Activated naive CD4-positive, alpha-beta T cell treated with anti-CD3 and anti-CD28 coated beads, Interleukin-2, amount 10 ng/mL, durations not matched to agents 7 days and 5 days (primary cell): ENCODE data around the gene KIF26B.

Experiments
- CTCF ChIA-PET: fragments of 350-600 bp; sonication (Branson Sonifier 250); formaldehyde crosslinking; loops from one replicate; lab custom pipeline; 2021; ENCODE audit warnings: antibody characterized with exemption; lab: Charles Lee
- DNase-seq: peaks from one replicate; pipeline ENCODE4 v3.0.0-alpha.2; 2020
- H3K27ac Mint-ChIP-seq: one replicate; pipeline ENCODE4 v1.8.0; 2021; ENCODE audit warnings: mild to moderate bottlenecking, moderate library complexity, mixed read lengths
- H3K27me3 Mint-ChIP-seq: one replicate; pipeline ENCODE4 v1.8.0; 2021; ENCODE audit warnings: mild to moderate bottlenecking, mixed read lengths
- H3K36me3 Mint-ChIP-seq: one replicate; pipeline ENCODE4 v1.8.0; 2021; ENCODE audit warnings: mixed read lengths
- H3K4me1 Mint-ChIP-seq: one replicate; pipeline ENCODE4 v1.8.0; 2021; ENCODE audit warnings: mixed read lengths
- H3K4me3 Mint-ChIP-seq: one replicate; pipeline ENCODE4 v1.8.0; 2021; ENCODE audit warnings: mild to moderate bottlenecking, moderate library complexity, mixed read lengths
- H3K9me3 Mint-ChIP-seq: one replicate; pipeline ENCODE4 v1.8.0; 2021; ENCODE audit warnings: mixed read lengths

KIF26B gene

GRCh38 chr1:245292141-245292540, 137.4 kb downstream of the KIF26B start:
- Mint-ChIP-seq H3K27me3 (peaks cover 7% of the 10 kb centered on the region), H3K27ac (no peak overlapping the region), H3K9me3 (no peaks in the 10 kb centered on the region), H3K36me3 (no peaks in the 10 kb centered on the region), H3K4me3 (no peak overlapping the region), H3K4me1 (no peaks in the 10 kb centered on the region)
- DNase-seq: no peak
- CTCF ChIA-PET: no interaction called here

GRCh38 chr1:245292553-245292952, 137.8 kb downstream of the KIF26B start:
- no peaks in the 10 kb centered on the region for H3K4me1 Mint-ChIP-seq
- peaks cover 7% of the 10 kb centered on the region for H3K27me3 Mint-ChIP-seq
- CTCF ChIA-PET: no interaction called here

DNA sequence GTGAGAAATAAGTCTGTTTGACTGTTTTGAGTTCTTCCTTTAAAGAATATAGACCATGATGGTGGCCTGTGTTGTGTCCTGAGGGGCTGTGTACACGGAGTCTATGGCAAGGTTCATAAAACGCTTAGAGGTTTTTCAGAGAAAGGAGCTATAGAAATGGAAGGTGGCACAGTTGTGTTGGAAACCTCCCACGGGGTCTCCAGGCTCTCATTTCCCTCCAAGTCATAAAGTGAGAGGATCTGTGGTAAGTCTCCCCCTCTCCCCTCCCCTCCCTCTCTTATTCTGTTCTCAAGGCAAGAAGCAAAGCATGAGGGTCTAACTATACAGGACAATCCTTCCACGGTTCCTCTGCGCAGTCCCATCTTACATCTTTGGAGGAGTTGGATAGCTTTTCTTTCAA, 139.2 kb downstream of the KIF26B start:
- no peak for DNase-seq
- no peak overlapping the region for H3K4me3 Mint-ChIP-seq
- H3K9me3 Mint-ChIP-seq: no peaks in the 10 kb centered on the region
- H3K27me3 Mint-ChIP-seq: peaks cover 7% of the 10 kb centered on the region
- CTCF ChIA-PET: no interaction called here
- no peak overlapping the region for H3K27ac Mint-ChIP-seq
- no peaks in the 10 kb centered on the region for H3K4me1 Mint-ChIP-seq
- no peaks in the 10 kb centered on the region for H3K36me3 Mint-ChIP-seq

More at GRCh38 chr1:245292553-245292952, 137.8 kb downstream of the KIF26B start:
- H3K4me3 Mint-ChIP-seq: no peak overlapping the region
- no peak for DNase-seq
- H3K9me3 Mint-ChIP-seq: no peaks in the 10 kb centered on the region
- no peaks in the 10 kb centered on the region for H3K36me3 Mint-ChIP-seq
- no peak overlapping the region for H3K27ac Mint-ChIP-seq

DNA sequence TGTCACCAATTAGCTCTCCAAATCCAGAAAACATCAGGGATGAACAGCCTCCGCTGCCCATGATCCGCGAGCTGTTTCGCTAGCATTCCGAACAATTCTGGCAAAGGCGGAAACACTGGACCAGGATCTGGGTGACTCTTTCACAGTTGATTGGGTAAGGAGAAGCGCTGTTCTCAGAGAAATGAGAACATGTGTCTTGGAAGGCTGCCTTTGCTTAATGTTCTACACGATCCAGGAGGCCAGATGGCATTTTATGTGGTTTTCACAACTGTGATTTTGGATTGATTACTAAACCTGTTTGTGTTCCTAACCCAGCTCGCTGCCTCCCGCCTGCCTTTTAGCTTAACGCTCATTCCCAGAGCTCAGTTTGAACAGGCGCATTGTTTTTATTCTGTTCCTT, 144.0 kb downstream of the KIF26B start:
- Mint-ChIP-seq H3K4me1 (no peaks in the 10 kb centered on the region), H3K27ac (no peak overlapping the region), H3K27me3 (no peaks in the 10 kb centered on the region), H3K9me3 (no peaks in the 10 kb centered on the region), H3K36me3 (no peaks in the 10 kb centered on the region), H3K4me3 (no peak overlapping the region)
- DNase-seq: no peak
- CTCF ChIA-PET: no interaction called here

DNA sequence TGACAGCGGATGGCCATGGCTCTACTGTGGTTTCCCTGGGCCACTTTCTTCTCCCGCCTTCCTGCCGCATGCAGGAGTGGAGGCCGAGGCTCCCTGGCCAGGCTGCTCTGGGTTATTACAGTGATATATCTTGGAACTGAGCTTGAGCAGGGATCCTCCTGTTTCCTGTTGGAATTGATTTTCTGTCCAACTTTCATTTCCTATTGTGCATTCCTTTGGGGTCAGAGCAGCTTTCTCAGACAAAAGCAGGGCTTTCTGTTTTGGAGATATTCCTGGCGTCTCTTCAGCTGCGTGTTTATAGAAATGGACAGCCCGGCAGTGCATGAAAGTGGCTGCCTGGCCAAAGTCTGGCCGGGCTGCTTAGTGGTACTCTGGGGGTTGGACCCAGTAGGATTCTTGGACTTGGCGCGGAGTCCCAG, 146.4 kb downstream of the KIF26B start:
- Mint-ChIP-seq H3K9me3 (peaks cover 3% of the 10 kb centered on the region), H3K4me3 (no peak overlapping the region), H3K36me3 (no peaks in the 10 kb centered on the region), H3K27ac (no peak overlapping the region), H3K27me3 (peaks cover 5% of the 10 kb centered on the region), H3K4me1 (no peaks in the 10 kb centered on the region)
- no peak for DNase-seq
- CTCF ChIA-PET: no interaction called here

- CTCF ChIA-PET: no interaction called here
- Mint-ChIP-seq H3K4me3 (no peak overlapping the region), H3K27me3 (peaks cover 5% of the 10 kb centered on the region), H3K36me3 (no peaks in the 10 kb centered on the region), H3K9me3 (peaks cover 3% of the 10 kb centered on the region), H3K4me1 (no peaks in the 10 kb centered on the region), H3K27ac (no peak overlapping the region)
- no peak for DNase-seq
Observed at GRCh38 chr1:245301921-245302320, 147.1 kb downstream of the KIF26B start.

DNA sequence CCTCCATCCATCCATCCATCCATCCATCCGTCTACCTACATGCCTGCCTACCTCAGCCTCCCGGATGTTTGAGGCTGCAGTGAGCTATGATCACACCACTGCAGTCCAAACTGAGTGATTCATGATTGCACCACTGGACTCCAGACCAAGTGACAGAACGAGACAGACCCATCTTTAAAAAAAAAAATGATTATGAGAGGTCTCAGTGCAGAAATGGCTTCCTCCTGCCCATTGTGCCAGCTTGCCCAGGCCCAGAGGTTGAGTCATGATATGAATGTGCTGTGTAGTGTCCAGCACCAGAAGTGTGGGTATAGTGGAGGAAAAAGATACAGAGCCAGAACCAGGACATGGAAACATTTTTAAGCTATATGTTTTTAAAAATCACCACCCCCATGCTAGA, 149.9 kb downstream of the KIF26B start:
- H3K27me3 Mint-ChIP-seq: peaks cover 5% of the 10 kb centered on the region
- H3K36me3 Mint-ChIP-seq: no peaks in the 10 kb centered on the region
- no peak for DNase-seq
- H3K27ac Mint-ChIP-seq: no peak overlapping the region
- no peak overlapping the region for H3K4me3 Mint-ChIP-seq
- peaks cover 3% of the 10 kb centered on the region for H3K9me3 Mint-ChIP-seq
- H3K4me1 Mint-ChIP-seq: no peaks in the 10 kb centered on the region
- CTCF ChIA-PET: no interaction called here

DNA sequence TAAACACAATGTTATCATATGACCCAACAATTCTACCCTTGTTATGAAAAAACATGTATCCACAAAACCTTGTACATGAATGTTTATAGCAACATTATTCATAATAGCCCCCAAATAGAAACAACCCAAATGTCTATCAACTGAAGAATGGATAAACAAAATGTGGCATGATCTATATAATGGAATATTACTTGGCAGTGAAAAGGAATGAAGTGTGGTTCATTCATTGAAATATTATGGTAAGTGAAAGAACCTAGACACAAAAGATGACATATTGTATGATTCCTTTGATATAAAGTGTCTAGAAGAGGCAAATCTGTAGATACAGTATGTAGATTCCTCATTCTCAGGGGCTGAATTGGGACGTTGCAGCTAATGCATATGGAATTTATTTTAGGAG, 151.2 kb downstream of the KIF26B start:
- Mint-ChIP-seq H3K9me3 (peaks cover 3% of the 10 kb centered on the region), H3K4me1 (peaks cover 8% of the 10 kb centered on the region), H3K27me3 (peaks cover 8% of the 10 kb centered on the region), H3K36me3 (no peaks in the 10 kb centered on the region), H3K4me3 (no peak overlapping the region), H3K27ac (no peak overlapping the region)
- no peak for DNase-seq
- CTCF ChIA-PET: no interaction called here

GRCh38 chr1:245306628-245307410, 152.0 kb downstream of the KIF26B start:
- Mint-ChIP-seq H3K4me1 (peaks cover 11% of the 10 kb centered on the region), H3K4me3 (no peak overlapping the region), H3K27ac (no peak overlapping the region), H3K36me3 (no peaks in the 10 kb centered on the region), H3K27me3 (peaks cover 8% of the 10 kb centered on the region), H3K9me3 (peaks cover 3% of the 10 kb centered on the region)
- no peak for DNase-seq
- CTCF ChIA-PET: no interaction called here

DNA sequence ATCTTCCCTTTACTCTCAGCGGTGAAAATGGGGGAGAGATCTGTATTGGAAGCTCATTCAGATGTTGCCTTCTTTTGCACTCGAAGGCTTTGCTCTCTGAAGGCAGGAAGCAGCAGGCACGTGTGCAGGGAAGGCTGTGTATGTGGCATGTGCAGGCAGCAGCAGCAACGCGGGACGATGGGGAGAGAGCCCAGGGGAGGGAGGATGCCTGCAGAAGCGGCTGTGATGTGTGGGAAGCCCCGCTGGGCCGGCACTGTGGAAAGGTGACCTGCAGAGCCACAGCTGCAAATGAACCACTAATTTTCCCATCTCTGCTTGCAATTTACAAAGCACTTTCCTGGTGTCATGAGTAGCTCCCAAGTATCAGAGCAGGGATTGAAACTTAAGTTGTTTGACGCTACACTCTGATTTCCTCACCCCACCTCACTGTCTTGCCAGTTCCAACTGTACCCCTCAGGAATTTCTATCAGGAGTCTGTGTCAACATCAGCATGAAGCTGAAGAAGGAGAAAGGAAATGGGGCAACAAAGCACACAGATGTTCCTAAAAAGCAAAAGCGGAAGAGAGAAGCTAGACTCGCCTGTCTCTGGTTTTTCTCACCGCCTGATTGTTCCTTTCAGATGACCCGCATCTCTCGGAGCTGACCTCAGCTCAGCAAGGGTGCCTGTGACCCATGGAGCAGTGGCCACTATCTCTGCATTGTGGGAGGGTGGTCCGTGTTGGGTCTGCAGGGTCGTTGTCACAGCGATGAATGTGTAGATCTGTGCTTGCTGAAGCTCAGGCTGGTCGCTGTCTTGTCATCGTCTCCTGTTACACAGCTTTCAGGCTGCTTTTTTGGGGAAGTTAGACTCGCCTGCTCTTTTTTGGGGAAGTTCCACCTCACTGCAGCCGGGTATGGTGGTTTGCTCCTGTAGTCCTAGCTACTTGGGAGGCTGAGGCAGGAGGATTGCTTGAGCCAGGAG, 156.1 kb downstream of the KIF26B start:
- Mint-ChIP-seq H3K27ac (no peak overlapping the region), H3K36me3 (no peaks in the 10 kb centered on the region), H3K27me3 (peaks cover 3% of the 10 kb centered on the region), H3K9me3 (peaks cover 2% of the 10 kb centered on the region), H3K4me1 (peaks cover 11% of the 10 kb centered on the region), H3K4me3 (peak overlapping the region; percentile 50)
- DNase-seq: peak; percentile 23
- CTCF ChIA-PET: no interaction called here

DNA sequence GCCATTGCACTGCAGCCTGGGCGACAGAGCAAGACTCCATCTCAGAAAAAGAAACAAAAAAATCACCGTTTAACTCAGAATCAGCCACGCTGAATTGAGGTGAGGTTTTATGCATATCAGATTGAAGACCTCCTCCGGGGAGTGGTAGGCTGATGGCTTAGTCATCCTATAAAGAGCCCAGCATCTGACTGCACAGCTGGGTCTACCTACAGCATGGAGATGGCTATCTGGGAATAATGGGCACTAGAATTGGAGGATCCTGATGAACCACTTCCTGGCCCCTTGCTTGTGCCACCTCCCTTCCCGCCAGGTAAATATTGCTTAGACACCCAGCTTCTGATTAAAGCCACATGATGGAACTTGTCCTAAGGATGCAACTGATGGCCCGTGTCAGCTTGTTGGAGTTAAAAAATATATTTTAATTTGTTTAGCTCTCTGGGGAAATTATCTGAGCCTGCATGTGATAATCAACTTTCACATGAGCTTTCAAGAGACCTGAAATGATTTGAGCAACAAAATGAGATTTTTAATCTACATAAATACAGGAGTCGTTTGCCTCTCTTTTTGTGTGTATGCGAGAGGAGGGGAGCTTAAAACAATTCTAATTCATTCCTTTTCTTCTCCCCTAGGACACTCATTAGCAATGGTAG, 157.2 kb downstream of the KIF26B start:
- Mint-ChIP-seq H3K4me1 (peaks cover 11% of the 10 kb centered on the region), H3K27ac (no peak overlapping the region), H3K9me3 (no peaks in the 10 kb centered on the region), H3K36me3 (no peaks in the 10 kb centered on the region), H3K4me3 (no peak overlapping the region), H3K27me3 (peaks cover 3% of the 10 kb centered on the region)
- no peak for DNase-seq
- CTCF ChIA-PET: no interaction called here

GRCh38 chr1:245313576-245313975, 158.8 kb downstream of the KIF26B start:
- Mint-ChIP-seq H3K36me3 (no peaks in the 10 kb centered on the region), H3K27ac (no peak overlapping the region), H3K4me3 (no peak overlapping the region), H3K4me1 (peaks cover 11% of the 10 kb centered on the region), H3K9me3 (no peaks in the 10 kb centered on the region), H3K27me3 (peaks cover 3% of the 10 kb centered on the region)
- no peak for DNase-seq
- CTCF ChIA-PET: interaction anchor here (0.6 kb wide), 1 partner anchor 1155 kb away, joined by 4 read pairs; no protein-coding TSS in a partner anchor

- Mint-ChIP-seq H3K4me3 (no peak overlapping the region), H3K4me1 (no peaks in the 10 kb centered on the region), H3K27me3 (no peaks in the 10 kb centered on the region), H3K9me3 (no peaks in the 10 kb centered on the region), H3K36me3 (no peaks in the 10 kb centered on the region), H3K27ac (no peak overlapping the region)
- CTCF ChIA-PET: no interaction called here
- no peak for DNase-seq
Observed at GRCh38 chr1:245316784-245317183, 162.0 kb downstream of the KIF26B start.

DNA sequence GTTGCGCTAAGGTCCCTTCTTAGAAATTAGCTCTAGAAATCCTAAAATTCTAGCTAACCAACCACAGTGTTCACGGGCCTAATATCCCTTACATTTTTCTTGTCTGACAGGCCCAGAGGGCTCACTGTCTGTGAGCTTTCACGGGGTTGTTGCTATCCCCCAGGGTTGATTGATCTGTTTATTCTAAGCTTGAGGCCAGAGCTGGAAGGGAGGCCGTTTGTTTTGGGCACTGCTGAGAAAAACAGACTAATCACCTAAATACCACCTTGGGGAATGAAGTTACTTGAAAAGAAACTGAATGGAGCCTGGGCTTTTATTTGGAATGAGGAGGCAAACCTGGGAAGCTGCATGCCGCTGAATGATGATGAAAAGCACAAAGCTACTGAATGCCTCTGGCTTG, 162.4 kb downstream of the KIF26B start:
- Mint-ChIP-seq H3K36me3 (no peaks in the 10 kb centered on the region), H3K27ac (no peak overlapping the region), H3K9me3 (no peaks in the 10 kb centered on the region), H3K4me1 (no peaks in the 10 kb centered on the region), H3K4me3 (no peak overlapping the region), H3K27me3 (no peaks in the 10 kb centered on the region)
- CTCF ChIA-PET: no interaction called here
- no peak for DNase-seq
